B cell (primary cell): Measurements from ENCODE around the gene NPC1. TPM values are rescaled to one million over a fixed set of nuclear protein-coding genes. Genes with fewer than 3 reads are reported as not detected.

ENCODE experiments used
- ATAC-seq: fragments of 200-7000 bp; cut with Tn5 transposase; one replicate; pipeline ENCODE4 v1.10.0; 2021; ENCODE audit warnings: low read depth, mild to moderate bottlenecking, moderate number of reproducible peaks, moderate library complexity
- CTCF ChIA-PET: fragments of 350-600 bp; sonication (Branson Sonifier 250); formaldehyde crosslinking; loops from one replicate; lab custom pipeline; 2021; ENCODE audit warnings: antibody characterized with exemption, inconsistent platforms; lab: Charles Lee
- POLR2A ChIA-PET: fragments of 350-600 bp; sonication (Branson Sonifier 250); formaldehyde crosslinking; loops from one replicate; lab custom pipeline; 2021; ENCODE audit warnings: antibody characterized with exemption; lab: Charles Lee
- DNase-seq: peaks from one replicate; pipeline ENCODE4 v3.0.0; 2013
- H2AFZ ChIP-seq: 2 replicates; pipeline ENCODE4 v1.6.1; 2012; ENCODE audit warnings: mild to moderate bottlenecking, low read depth, low read length; ENCODE audit not compliant: insufficient read depth, poor library complexity, severe bottlenecking
- H3K27ac ChIP-seq, 2 donors: 1 replicate in 1 of 2; 2 replicates in 1 of 2; pipeline ENCODE4 v1.5.1; 2012 to 2013; ENCODE audit warnings: low read length in 2 of 2, mild to moderate bottlenecking in 2 of 2, moderate library complexity in 1 of 2
- H3K27me3 ChIP-seq, 4 experiments: fragments of 200-600 bp in 1 of 4; sonication (generic) in 1 of 4; replicated peaks in 1 of 4; 1 replicate in 2 of 4; 2 replicates in 2 of 4; pipeline versions ENCODE4 v1.6.1 to v1.7.0; 2013 to 2016; ENCODE audit warnings: low read length in 3 of 4, mild to moderate bottlenecking in 2 of 4, mixed read lengths in 1 of 4, moderate library complexity in 1 of 4; ENCODE audit not compliant: insufficient read depth in 4 of 4, control insufficient read depth in 3 of 4; ENCODE audit errors: control extremely low read depth in 1 of 4
- H3K36me3 ChIP-seq, 2 experiments: replicated peaks in 1 of 2; 1 replicate in 1 of 2; 2 replicates in 1 of 2; pipeline versions ENCODE4 v1.6.1 to v1.7.1; 2013; ENCODE audit warnings: low read length in 1 of 2; ENCODE audit not compliant: insufficient read depth in 2 of 2, control insufficient read depth in 1 of 2; ENCODE audit errors: control extremely low read depth in 1 of 2, extremely low read depth in 1 of 2
- H3K4me1 ChIP-seq, 2 donors: fragments of 200-600 bp in 1 of 2; sonication (generic) in 1 of 2; 1 replicate in 1 of 2; 2 replicates in 1 of 2; pipeline versions ENCODE4 v1.5.1 to v1.6.1; 2013 to 2017; ENCODE audit warnings: low read length in 2 of 2; ENCODE audit not compliant: control insufficient read depth in 2 of 2, insufficient read depth in 2 of 2
- H3K4me2 ChIP-seq: replicated peaks from 2 replicates; pipeline ENCODE3; 2012; ENCODE audit warnings: mild to moderate bottlenecking, low read depth, low read length; ENCODE audit not compliant: poor library complexity, severe bottlenecking
- H3K4me3 ChIP-seq, 5 experiments: fragments of 200-600 bp in 1 of 5; sonication (generic) in 1 of 5; 1 replicate in 3 of 5; 2 replicates in 2 of 5; pipeline versions ENCODE4 v1.5.1 to v1.7.0; 2011 to 2016; ENCODE audit warnings: low read length in 4 of 5, mild to moderate bottlenecking in 4 of 5, low read depth in 2 of 5, control low read depth in 1 of 5, moderate library complexity in 1 of 5; ENCODE audit not compliant: insufficient read depth in 1 of 5; ENCODE audit errors: control extremely low read depth in 1 of 5, extremely low read depth in 1 of 5
- H3K79me2 ChIP-seq: fragments of 200-600 bp; sonication (generic); one replicate; pipeline ENCODE4 v1.6.0; 2016; ENCODE audit warnings: low read length; ENCODE audit not compliant: control insufficient read depth, insufficient read depth
- H3K9ac ChIP-seq: fragments of 200-600 bp; sonication (generic); 2 replicates; pipeline ENCODE4 v1.6.1; 2017; ENCODE audit warnings: mild to moderate bottlenecking, low read length, moderate library complexity
- H3K9me3 ChIP-seq, 3 donors: one replicate each; pipeline versions ENCODE4 v1.6.1 to v1.7.1; 2013; ENCODE audit warnings: low read length in 2 of 3; ENCODE audit not compliant: control insufficient read depth in 2 of 3, insufficient read depth in 1 of 3; ENCODE audit errors: control extremely low read depth in 1 of 3
- H4K20me1 ChIP-seq: 2 replicates; pipeline ENCODE4 v1.6.0; 2012; ENCODE audit warnings: mild to moderate bottlenecking, low read length; ENCODE audit not compliant: insufficient read depth, control insufficient read depth, poor library complexity, severe bottlenecking
- H3K27ac Mint-ChIP-seq: one replicate; pipeline ENCODE4 v1.8.0; 2021; ENCODE audit warnings: mixed read lengths
- H3K27me3 Mint-ChIP-seq: one replicate; pipeline ENCODE4 v1.8.0; 2021; ENCODE audit warnings: mixed read lengths
- H3K4me1 Mint-ChIP-seq: one replicate; pipeline ENCODE4 v1.8.0; 2021; ENCODE audit warnings: mixed read lengths
- H3K4me3 Mint-ChIP-seq: one replicate; pipeline ENCODE4 v1.8.0; 2021; ENCODE audit warnings: mixed read lengths
- H3K9me3 Mint-ChIP-seq: one replicate; pipeline ENCODE4 v1.8.0; 2022; ENCODE audit warnings: mixed read lengths; ENCODE audit not compliant: insufficient read depth
- CTCF ChIP-seq: fragments of 200-600 bp; IDR thresholded peaks from one replicate; pipeline ENCODE4 v1.8.0; 2022; ENCODE audit warnings: antibody characterized with exemption, mild to moderate bottlenecking
- EZH2 ChIP-seq: IDR thresholded peaks from 2 replicates; pipeline ENCODE4 v1.6.1; 2012; ENCODE audit warnings: borderline replicate concordance, low read depth, mild to moderate bottlenecking, moderate library complexity, low read length; ENCODE audit not compliant: insufficient read depth, poor library complexity, severe bottlenecking
- WGBS: methylation state at CpG from one replicate; pipeline ENCODE4 v1.1.5; 2013; ENCODE audit warnings: missing lambda C conversion rate; ENCODE audit not compliant: insufficient coverage; 5-methylcytosine and 5-hydroxymethylcytosine counted together
- intact Hi-C: fragments of 100-400 bp; cut with micrococcal nuclease; formaldehyde crosslinking; loops from one replicate; pipeline ENCODE4 v1.10.0; 2022
- polyA plus RNA-seq: library from polyadenylated mRNA; depleted of rRNA; stranded (reverse); fragments of >200 nt; gene quantifications from 2 replicates; pipeline ENCODE4 v1.2.3, GENCODE V29; 2012
- total RNA-seq, 2 donors: library from RNA; stranded (reverse); fragments of 120-200 nt in 1 of 2; gene quantifications; 1 replicate in 1 of 2; 2 replicates in 1 of 2; pipeline versions ENCODE4 v1.2.3 to v1.2.4, GENCODE V29; 2013 to 2022

The NPC1 gene
- total and polyA plus RNA-seq, 2 donors (not counting 1 experiment from before 2014, with no cell fraction given) = 17.5 to 44.4 TPM

- DNase-seq = no peak
- H4K20me1 ChIP-seq = peaks cover 13% of the 10 kb centered on the region
- Mint-ChIP-seq H3K27ac (no peak overlapping the region), H3K9me3 (no peaks in the 10 kb centered on the region), H3K27me3 (no peaks in the 10 kb centered on the region), H3K4me1 (peaks cover 27% of the 10 kb centered on the region), H3K4me3 (peak overlapping the region; percentile 10)
- WGBS = 99% methylated on average over 10 of the region's 13 CpGs
- no peaks in the 10 kb centered on the region for H3K9me3 ChIP-seq
- H3K36me3 ChIP-seq = peaks cover 0 to 16% of the 10 kb centered on the region in 2 experiments
- no peak overlapping the region for H3K9ac ChIP-seq
- TF ChIP-seq EZH2 = no peak
- TF ChIP-seq CTCF = no peak
- H2AFZ ChIP-seq = no peak overlapping the region
- H3K27me3 ChIP-seq = no peaks in the 10 kb centered on the region
- no peak overlapping the region for H3K4me2 ChIP-seq
- no peak overlapping the region for H3K27ac ChIP-seq
- ChIA-PET POLR2A (no interaction called here), CTCF (interaction anchor here (0.6 kb wide), 1 partner anchor 170 kb away, joined by 3 read pairs; no protein-coding TSS in a partner anchor)
- no peak overlapping the region for H3K4me3 ChIP-seq
- peaks cover 13 to 21% of the 10 kb centered on the region in 2 donors for H3K4me1 ChIP-seq
- peaks cover 63% of the 10 kb centered on the region for H3K79me2 ChIP-seq
- intact Hi-C loops = loop anchor here (10.0 kb wide), 1 partner anchor 350 kb away; no protein-coding TSS in a partner anchor
- no peak for ATAC-seq
These were observed 2.0 kb downstream of the NPC1 start for GRCh38 chr18:23584019-23584983.
